Fibroblast of lung (primary cell): ENCODE measurements around the gene COX7B2. TPM values are rescaled to one million over a fixed set of nuclear protein-coding genes. Genes with fewer than 3 reads are reported as not detected.

Experiments
- DNase-seq, 2 donors: peaks; one replicate each; pipeline versions ENCODE4 v3.0.0 to v3.0.0-alpha.2; 2010; ENCODE audit warnings: low read depth in 2 of 2
- H2AFZ ChIP-seq: 2 replicates; pipeline ENCODE4 v1.5.1; 2012; ENCODE audit warnings: low read length, control low read depth, inconsistent platforms
- H3K27ac ChIP-seq: 2 replicates; pipeline ENCODE4 v1.5.1; 2011; ENCODE audit warnings: low read length, control low read depth; ENCODE audit not compliant: insufficient read depth
- H3K27me3 ChIP-seq: 2 replicates; pipeline ENCODE4 v1.5.1; 2011; ENCODE audit warnings: mild to moderate bottlenecking, low read length; ENCODE audit not compliant: control insufficient read depth, insufficient read depth
- H3K36me3 ChIP-seq: 2 replicates; pipeline ENCODE4 v1.5.1; 2011; ENCODE audit warnings: low read length; ENCODE audit not compliant: control insufficient read depth, insufficient read depth
- H3K4me1 ChIP-seq: 2 replicates; pipeline ENCODE4 v1.5.1; 2011; ENCODE audit warnings: low read length; ENCODE audit not compliant: control insufficient read depth, insufficient read depth; ENCODE audit errors: extremely low read depth
- H3K4me2 ChIP-seq: 2 replicates; pipeline ENCODE4 v1.5.1; 2011; ENCODE audit warnings: low read length, control low read depth; ENCODE audit not compliant: insufficient read depth; ENCODE audit errors: extremely low read depth
- H3K4me3 ChIP-seq, 4 experiments: fragments of 200-600 bp in 1 of 4; sonication (generic) in 1 of 4; replicated peaks in 1 of 4; 2 replicates each; pipeline ENCODE4 v1.5.1; 2011 to 2016; ENCODE audit warnings: low read length in 4 of 4, low read depth in 3 of 4, mild to moderate bottlenecking in 3 of 4, control low read depth in 2 of 4, inconsistent platforms in 1 of 4, mixed read lengths in 1 of 4; ENCODE audit not compliant: insufficient read depth in 1 of 4; ENCODE audit errors: control extremely low read depth in 1 of 4
- H3K79me2 ChIP-seq: 2 replicates; pipeline ENCODE4 v1.5.1; 2012; ENCODE audit warnings: mild to moderate bottlenecking, low read length, inconsistent platforms; ENCODE audit not compliant: control insufficient read depth, insufficient read depth
- H3K9ac ChIP-seq: 2 replicates; pipeline ENCODE4 v1.5.1; 2011; ENCODE audit warnings: mild to moderate bottlenecking, low read length, control low read depth; ENCODE audit not compliant: insufficient read depth
- H3K9me3 ChIP-seq: 2 replicates; pipeline ENCODE4 v1.5.1; 2012; ENCODE audit warnings: low read depth, low read length; ENCODE audit not compliant: control insufficient read depth, insufficient read depth
- H4K20me1 ChIP-seq: 2 replicates; pipeline ENCODE4 v1.5.1; 2011; ENCODE audit warnings: low read length; ENCODE audit not compliant: control insufficient read depth, insufficient read depth; ENCODE audit errors: extremely low read depth
- EZH2 ChIP-seq: IDR thresholded peaks from 2 replicates; pipeline ENCODE4 v1.5.1; 2012; ENCODE audit warnings: low read length, control low read depth, mild to moderate bottlenecking; ENCODE audit errors: missing control alignments
- polyA plus RNA-seq, 2 donors: library from polyadenylated mRNA; depleted of rRNA in 1 of 2; stranded (reverse) in 1 of 2; unstranded in 1 of 2; fragments of >200 nt; gene quantifications; 2 replicates each; pipeline ENCODE4 v1.2.1, GENCODE V29; 2011 to 2012; ENCODE audit warnings: missing spikeins in 1 of 2
- total RNA-seq: library from RNA; depleted of rRNA; stranded (reverse); fragments of >200 nt; gene quantifications from 2 replicates; pipeline ENCODE4 v1.2.1, GENCODE V29; 2014
- TF ChIP-seq, protein P1 (sequence below), 2 donors: IDR thresholded peaks in 1 of 2; conservative IDR thresholded peaks in 1 of 2; 1 replicate in 1 of 2; 2 replicates in 1 of 2; pipeline ENCODE4 v1.5.1; 2011 to 2012; ENCODE audit warnings: low read length in 2 of 2, control low read depth in 1 of 2, inconsistent platforms in 1 of 2, low read depth in 1 of 2, mild to moderate bottlenecking in 1 of 2

Gene COX7B2
- total and polyA plus RNA-seq, 2 donors (not counting 1 experiment from before 2014, with no cell fraction given): not detected

DNA sequence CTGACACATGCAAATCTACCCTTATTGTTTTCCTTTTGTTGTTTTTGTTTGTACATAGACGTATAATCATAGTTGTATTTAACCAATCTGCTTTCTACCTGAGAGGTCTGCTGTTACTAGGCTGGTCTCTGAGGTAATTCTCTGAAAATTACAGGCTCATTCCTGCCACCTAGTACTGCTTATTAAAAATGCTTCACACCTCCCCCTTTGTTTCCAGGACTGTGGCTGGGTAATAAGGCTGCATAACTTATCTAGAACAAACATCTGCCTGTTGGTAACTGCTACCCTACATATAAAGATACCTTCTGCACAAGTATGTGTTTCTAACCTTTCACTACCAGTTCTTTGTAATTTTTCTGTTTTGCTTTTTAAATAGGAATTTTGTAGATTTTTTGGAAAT, 34.2 kb downstream of the COX7B2 start:
- Histone ChIP-seq H3K4me3 (no peak overlapping the region), H3K27ac (no peak overlapping the region), H3K36me3 (no peaks in the 10 kb centered on the region), H3K79me2 (no peaks in the 10 kb centered on the region), H3K9me3 (no peaks in the 10 kb centered on the region), H2AFZ (no peak overlapping the region), H3K4me1 (no peaks in the 10 kb centered on the region), H4K20me1 (no peaks in the 10 kb centered on the region), H3K9ac (no peak overlapping the region), H3K4me2 (no peak overlapping the region), H3K27me3 (no peaks in the 10 kb centered on the region)
- TF ChIP-seq, protein P1, sequence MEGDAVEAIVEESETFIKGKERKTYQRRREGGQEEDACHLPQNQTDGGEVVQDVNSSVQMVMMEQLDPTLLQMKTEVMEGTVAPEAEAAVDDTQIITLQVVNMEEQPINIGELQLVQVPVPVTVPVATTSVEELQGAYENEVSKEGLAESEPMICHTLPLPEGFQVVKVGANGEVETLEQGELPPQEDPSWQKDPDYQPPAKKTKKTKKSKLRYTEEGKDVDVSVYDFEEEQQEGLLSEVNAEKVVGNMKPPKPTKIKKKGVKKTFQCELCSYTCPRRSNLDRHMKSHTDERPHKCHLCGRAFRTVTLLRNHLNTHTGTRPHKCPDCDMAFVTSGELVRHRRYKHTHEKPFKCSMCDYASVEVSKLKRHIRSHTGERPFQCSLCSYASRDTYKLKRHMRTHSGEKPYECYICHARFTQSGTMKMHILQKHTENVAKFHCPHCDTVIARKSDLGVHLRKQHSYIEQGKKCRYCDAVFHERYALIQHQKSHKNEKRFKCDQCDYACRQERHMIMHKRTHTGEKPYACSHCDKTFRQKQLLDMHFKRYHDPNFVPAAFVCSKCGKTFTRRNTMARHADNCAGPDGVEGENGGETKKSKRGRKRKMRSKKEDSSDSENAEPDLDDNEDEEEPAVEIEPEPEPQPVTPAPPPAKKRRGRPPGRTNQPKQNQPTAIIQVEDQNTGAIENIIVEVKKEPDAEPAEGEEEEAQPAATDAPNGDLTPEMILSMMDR (conservative IDR thresholded peaks at IDR 0.05 in 1 of 2, IDR thresholded peaks at IDR 0.05 in 1 of 2; ENCODE audit: low read depth in 1 of 2, low read length in 2 of 2): no peak
- no peak for TF ChIP-seq EZH2
- no peak for DNase-seq

DNA sequence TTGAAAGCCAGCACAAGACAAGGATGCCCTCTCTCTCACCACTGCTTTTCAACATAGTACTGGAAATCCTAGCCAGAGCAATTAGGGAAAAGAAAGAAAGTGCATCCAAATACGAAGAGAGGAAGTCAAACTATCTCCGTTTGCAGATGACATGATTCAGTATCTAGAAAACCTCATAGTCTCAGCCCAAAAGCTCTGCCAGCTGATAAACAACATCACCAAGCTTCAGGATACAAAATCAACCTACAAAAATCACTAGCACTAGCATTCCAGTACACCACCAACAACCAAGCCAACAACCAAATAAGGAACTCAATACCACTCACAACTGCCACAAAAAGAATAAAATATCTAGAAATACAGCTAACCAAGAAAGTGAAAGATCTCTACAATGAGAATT, 38.6 kb downstream of the COX7B2 start:
- no peak overlapping the region for H3K9ac ChIP-seq
- TF ChIP-seq EZH2: no peak
- TF ChIP-seq, protein P1 (conservative IDR thresholded peaks at IDR 0.05 in 1 of 2, IDR thresholded peaks at IDR 0.05 in 1 of 2; ENCODE audit: low read depth in 1 of 2, low read length in 2 of 2): no peak
- H3K36me3 ChIP-seq: no peaks in the 10 kb centered on the region
- H2AFZ ChIP-seq: no peak overlapping the region
- H3K27ac ChIP-seq: no peak overlapping the region
- no peaks in the 10 kb centered on the region for H3K27me3 ChIP-seq
- no peaks in the 10 kb centered on the region for H4K20me1 ChIP-seq
- no peak overlapping the region for H3K4me3 ChIP-seq
- H3K4me1 ChIP-seq: no peaks in the 10 kb centered on the region
- no peaks in the 10 kb centered on the region for H3K79me2 ChIP-seq
- DNase-seq: no peak
- no peaks in the 10 kb centered on the region for H3K9me3 ChIP-seq
- no peak overlapping the region for H3K4me2 ChIP-seq

DNA sequence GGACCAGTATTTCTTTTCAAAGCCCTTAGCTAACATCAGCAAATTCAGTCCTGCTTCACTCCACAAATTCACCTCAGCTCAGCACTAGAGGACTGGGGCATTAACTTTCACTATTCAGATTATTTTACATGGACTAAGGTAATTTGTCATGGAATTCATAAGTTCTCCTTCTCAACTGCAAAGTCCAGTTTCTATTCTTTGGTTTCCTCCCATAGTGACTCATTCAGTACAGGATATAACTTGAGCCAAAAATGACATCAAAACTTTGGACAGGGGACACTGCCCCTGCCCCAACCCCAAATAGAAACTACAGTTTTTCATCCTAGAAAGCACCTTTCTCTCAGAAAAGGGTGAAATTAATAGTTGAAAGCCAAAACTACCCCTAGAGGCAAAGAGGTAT, 52.7 kb downstream of the COX7B2 start:
- Histone ChIP-seq H3K36me3 (no peaks in the 10 kb centered on the region), H4K20me1 (no peaks in the 10 kb centered on the region), H2AFZ (no peak overlapping the region), H3K4me1 (no peaks in the 10 kb centered on the region), H3K9me3 (no peaks in the 10 kb centered on the region), H3K27me3 (no peaks in the 10 kb centered on the region), H3K79me2 (no peaks in the 10 kb centered on the region), H3K4me3 (no peak overlapping the region), H3K4me2 (no peak overlapping the region), H3K27ac (no peak overlapping the region), H3K9ac (no peak overlapping the region)
- peak in 1 of 2 donors; percentile 10 for DNase-seq
- TF ChIP-seq EZH2: no peak
- TF ChIP-seq, protein P1 (conservative IDR thresholded peaks at IDR 0.05 in 1 of 2, IDR thresholded peaks at IDR 0.05 in 1 of 2; ENCODE audit: low read depth in 1 of 2, low read length in 2 of 2): no peak
